HepG2 (cell line): Measurements from ENCODE around the gene CBX6. TPM values are rescaled to one million over a fixed set of nuclear protein-coding genes. Genes with fewer than 3 reads are reported as not detected.
A peak's percentile ranks its signal among the peaks of the same experiment; 100 is the strongest.

Experiments
- CERS6 ChIP-seq: sonication (generic); formaldehyde crosslinking; IDR thresholded peaks from 2 replicates; pipeline ENCODE4 v1.5.0; 2020; ENCODE audit warnings: missing genetic modification reagents
- CREM ChIP-seq, 2 experiments: sonication (generic) in 1 of 2; formaldehyde crosslinking in 1 of 2; IDR thresholded peaks; 2 replicates each; pipeline versions ENCODE4 v1.4.0 to v1.6.1; 2016 to 2020; ENCODE audit warnings: antibody characterized with exemption in 1 of 2, mild to moderate bottlenecking in 1 of 2, missing genetic modification reagents in 1 of 2
- FOXO1 ChIP-seq: sonication (generic); formaldehyde crosslinking; IDR thresholded peaks from 2 replicates; pipeline ENCODE4 v1.4.0; 2020; ENCODE audit warnings: missing genetic modification reagents
- FOXP4 ChIP-seq: sonication (generic); formaldehyde crosslinking; IDR thresholded peaks from 2 replicates; pipeline ENCODE4 v1.4.0; 2020; ENCODE audit warnings: missing genetic modification reagents
- GZF1 ChIP-seq: sonication (generic); formaldehyde crosslinking; IDR thresholded peaks from 2 replicates; pipeline ENCODE4 v1.5.1; 2020; ENCODE audit warnings: mild to moderate bottlenecking, missing genetic modification reagents
- KIAA2018 ChIP-seq: sonication (generic); formaldehyde crosslinking; IDR thresholded peaks from 2 replicates; pipeline ENCODE4 v1.5.0; 2020; ENCODE audit warnings: mild to moderate bottlenecking, missing genetic modification reagents, borderline replicate concordance
- MAFF ChIP-seq: IDR thresholded peaks from 2 replicates; pipeline ENCODE4 v1.6.1; 2011; ENCODE audit warnings: low read depth, low read length, improper control_type of control experiment
- MXD3 ChIP-seq: IDR thresholded peaks from 2 replicates; pipeline ENCODE4 v1.6.1; 2016; ENCODE audit warnings: mild to moderate bottlenecking, missing biosample characterization, missing genetic modification reagents
- NFYB ChIP-seq: sonication (generic); formaldehyde crosslinking; IDR thresholded peaks from 2 replicates; pipeline ENCODE4 v1.4.0; 2020; ENCODE audit warnings: missing genetic modification reagents
- PAX8 ChIP-seq: sonication (generic); formaldehyde crosslinking; IDR thresholded peaks from 2 replicates; pipeline ENCODE4 v1.8.0; 2022; ENCODE audit warnings: mild to moderate bottlenecking, missing genetic modification reagents, borderline replicate concordance
- PCBP2 ChIP-seq: fragments of 200-400 bp; formaldehyde crosslinking; optimal IDR thresholded peaks from 2 replicates; pipeline ENCODE3; 2018; ENCODE audit warnings: low read length, low read depth; ENCODE audit not compliant: poor library complexity, severe bottlenecking
- POLR2G ChIP-seq: fragments of 200-400 bp; formaldehyde crosslinking; IDR thresholded peaks from 2 replicates; pipeline ENCODE4 v1.6.1; 2018; ENCODE audit warnings: mild to moderate bottlenecking, low read depth, low read length, moderate library complexity
- RAD51 ChIP-seq: fragments of 450-650 bp; IDR thresholded peaks from 2 replicates; pipeline ENCODE4 v1.6.1; 2016; ENCODE audit warnings: borderline replicate concordance
- THYN1 ChIP-seq: sonication (generic); formaldehyde crosslinking; IDR thresholded peaks from 2 replicates; pipeline ENCODE4 v1.8.1; 2023; ENCODE audit warnings: low read depth, mild to moderate bottlenecking, moderate library complexity, missing genetic modification reagents, borderline replicate concordance
- ZFP36 ChIP-seq: fragments of 150-350 bp; IDR thresholded peaks from 2 replicates; pipeline ENCODE4 v1.6.1; 2018; ENCODE audit warnings: borderline replicate concordance, low read length, low read depth; ENCODE audit not compliant: partially characterized antibody
- ZNF256 ChIP-seq: sonication (generic); formaldehyde crosslinking; conservative IDR thresholded peaks from 2 replicates; pipeline ENCODE4 v1.4.0; 2020; ENCODE audit warnings: missing genetic modification reagents
- ZNF782 ChIP-seq: sonication (generic); formaldehyde crosslinking; IDR thresholded peaks from 2 replicates; pipeline ENCODE4 v1.4.0; 2020; ENCODE audit warnings: missing genetic modification reagents, mild to moderate bottlenecking, borderline replicate concordance
- ZNF883 ChIP-seq: sonication (generic); formaldehyde crosslinking; IDR thresholded peaks from 2 replicates; pipeline ENCODE4 v1.5.1; 2020; ENCODE audit warnings: mild to moderate bottlenecking, missing genetic modification reagents; ENCODE audit errors: not compliant biosample characterization
- polyA plus RNA-seq, 8 experiments: library from polyadenylated mRNA; depleted of rRNA in 3 of 8; stranded (reverse) in 7 of 8; unstranded in 1 of 8; fragments of >200 nt; fragmentation: Illumina TruSeq in 4 of 8; extraction: Trizol in 4 of 8; gene quantifications; 2 replicates each; pipeline versions ENCODE4 v1.2.1 to v1.2.3, GENCODE V29; 2011 to 2016; ENCODE audit warnings: low read depth in 4 of 8, missing spikeins in 1 of 8, mixed read lengths in 1 of 8; ENCODE audit not compliant: insufficient read depth in 1 of 8
- total RNA-seq, 5 experiments: library from RNA; depleted of rRNA; stranded (reverse); fragments of >200 nt; fragmentation: Illumina TruSeq; extraction: Trizol; gene quantifications; 2 replicates each; pipeline ENCODE4 v1.2.3, GENCODE V29; 2016; ENCODE audit warnings: low read depth in 1 of 5

The CBX6 gene
- total and polyA plus RNA-seq, 2 of the 13 experiments (the other 11 are each of a cell fraction or from before 2014, with no cell fraction given) = 1.7 to 6.5 TPM

GRCh38 chr22:38872172-38872830 lies at the start of gene CBX6 (continued):
- TF ChIP-seq CREM (IDR thresholded peaks at IDR 0.05) = no peak
- TF ChIP-seq CREM (CRISPR knock-in tag; IDR thresholded peaks at IDR 0.05) = no peak
- TF ChIP-seq FOXP4 (CRISPR knock-in tag) = no peak
- TF ChIP-seq KIAA2018 (CRISPR knock-in tag) = no peak
- TF ChIP-seq ZNF782 (CRISPR knock-in tag) = peak; percentile 53; the same call in 1 of the 2 replicates
- TF ChIP-seq FOXO1 (CRISPR knock-in tag) = no peak
- no peak for TF ChIP-seq ZNF256 (CRISPR knock-in tag)
- TF ChIP-seq GZF1 (CRISPR knock-in tag) = no peak
- no peak for TF ChIP-seq MAFF
- no peak for TF ChIP-seq NFYB (CRISPR knock-in tag)
- no peak for TF ChIP-seq POLR2G
- no peak for TF ChIP-seq THYN1 (CRISPR knock-in tag)
- no peak for TF ChIP-seq PCBP2
- TF ChIP-seq PAX8 (CRISPR knock-in tag) = no peak
- no peak for TF ChIP-seq ZFP36
- no peak for TF ChIP-seq ZNF883 (CRISPR knock-in tag)
- TF ChIP-seq CERS6 (CRISPR knock-in tag) = no peak
- TF ChIP-seq RAD51 = peak; percentile 58; the same call in 1 of the 2 replicates
- no peak for TF ChIP-seq MXD3
